ENCODE results near the gene IL37. TPM values are rescaled to one million over a fixed set of nuclear protein-coding genes. Genes with fewer than 3 reads are reported as not detected.

Gene IL37
- total and polyA plus RNA-seq, 2 donors (not counting 3 experiments of a cell fraction or from before 2014, with no cell fraction given): not detected

DNA sequence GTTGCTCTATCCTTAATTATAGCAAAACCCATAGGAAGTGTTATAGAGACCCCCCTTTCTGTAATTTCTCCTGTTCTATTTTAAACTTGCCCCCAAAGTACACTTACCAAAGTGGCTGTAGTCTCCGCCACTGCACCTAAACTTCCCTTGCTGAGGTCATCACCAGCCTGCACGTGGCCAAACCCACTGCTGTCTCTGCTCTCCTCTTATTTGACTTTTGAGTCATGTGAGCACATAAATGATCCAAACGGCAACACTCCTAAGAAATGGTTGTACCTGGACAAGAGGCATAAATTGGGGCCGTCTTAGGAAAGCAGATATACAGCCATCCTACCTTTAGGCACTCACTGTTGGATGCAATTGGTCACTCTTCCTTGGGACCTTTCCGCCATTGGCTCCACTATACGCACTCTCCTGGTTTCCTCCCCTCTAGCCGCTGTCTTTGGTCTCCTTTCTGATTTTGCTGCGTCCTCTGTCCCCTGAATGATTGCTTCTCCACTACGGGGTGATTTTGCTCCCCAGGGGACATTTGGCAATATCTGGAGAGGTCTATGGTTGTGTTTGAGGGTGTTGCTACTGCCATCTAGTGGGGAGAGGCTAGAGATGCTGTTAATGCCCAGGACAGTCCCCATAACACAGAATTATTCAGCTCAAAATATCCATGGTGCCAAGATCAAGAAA is 47.6 kb downstream of the IL37 start:
- Histone ChIP-seq H3K9ac (replicated peaks; ENCODE audit: extremely low read depth, insufficient read depth, low read length) (no peak overlapping the region), H3K36me3 (ENCODE audit: control insufficient read depth in 2 of 2, extremely low read depth in 1 of 2, insufficient read depth in 2 of 2, low read length in 2 of 2) (no peaks in the 10 kb centered on the region), H3K27ac (ENCODE audit: insufficient read depth, low read depth, low read length) (no peak overlapping the region), H3K9me3 (replicated peaks; ENCODE audit: control insufficient read depth, insufficient read depth, low read length) (no peaks in the 10 kb centered on the region), H3K4me3 (replicated peaks in 1 of 3; ENCODE audit: insufficient read depth in 1 of 3, low read depth in 1 of 3, low read length in 3 of 3) (no peak overlapping the region), H3K27me3 (ENCODE audit: control insufficient read depth in 2 of 2, insufficient read depth in 2 of 2, low read length in 2 of 2) (peaks cover 15 to 20% of the 10 kb centered on the region in 2 experiments), H3K4me1 (ENCODE audit: control insufficient read depth, extremely low read depth, insufficient read depth, low read length) (no peaks in the 10 kb centered on the region), H3K79me2 (ENCODE audit: control insufficient read depth, insufficient read depth, low read length) (no peaks in the 10 kb centered on the region), H4K20me1 (replicated peaks; ENCODE audit: control insufficient read depth, extremely low read depth, insufficient read depth, low read length) (no peaks in the 10 kb centered on the region), H2AFZ (ENCODE audit: low read depth, low read length) (no peak overlapping the region), H3K9me1 (replicated peaks; ENCODE audit: control insufficient read depth, extremely low read depth, insufficient read depth, low read length) (no peaks in the 10 kb centered on the region), H3K4me2 (ENCODE audit: insufficient read depth, low read length) (no peak overlapping the region)
- FAIRE-seq (peak; percentile 91), DNase-seq (ENCODE audit: low read depth, low spot score) (peak; percentile 51)
- intact Hi-C loops (cut with micrococcal nuclease): loop anchor here (5.0 kb wide), 1 partner anchor 356 kb away; no protein-coding TSS in a partner anchor
- ChIA-PET CTCF (interaction anchor here (0.5 to 3.3 kb wide), 27 partner anchors 9 to 358 kb away, joined by 3 to 39 read pairs (median 5); no protein-coding TSS in a partner anchor), POLR2A (no interaction called here)
- dilution Hi-C loops (cut with MboI; ENCODE audit: extremely low pct_ligation_motif_present, low sequenced_read_pairs): no loop called here
- BruUV-seq (replicated peaks): no TSS peak
- TF ChIP-seq GATA2 (IDR thresholded peaks at IDR 0.05; ENCODE audit: insufficient read depth, insufficient read length, low read depth, low read length) (no peak), EZH2 (IDR thresholded peaks at IDR 0.05; ENCODE audit: borderline replicate concordance, low read depth, low read length, severe bottlenecking) (no peak), POLR2AphosphoS5 (IDR thresholded peaks at IDR 0.05; ENCODE audit: insufficient read depth, low read depth, low read length) (no peak), FOS (IDR thresholded peaks at IDR 0.05; ENCODE audit: borderline replicate concordance, insufficient read depth, low read length) (no peak)
- TF ChIP-seq, protein P1, sequence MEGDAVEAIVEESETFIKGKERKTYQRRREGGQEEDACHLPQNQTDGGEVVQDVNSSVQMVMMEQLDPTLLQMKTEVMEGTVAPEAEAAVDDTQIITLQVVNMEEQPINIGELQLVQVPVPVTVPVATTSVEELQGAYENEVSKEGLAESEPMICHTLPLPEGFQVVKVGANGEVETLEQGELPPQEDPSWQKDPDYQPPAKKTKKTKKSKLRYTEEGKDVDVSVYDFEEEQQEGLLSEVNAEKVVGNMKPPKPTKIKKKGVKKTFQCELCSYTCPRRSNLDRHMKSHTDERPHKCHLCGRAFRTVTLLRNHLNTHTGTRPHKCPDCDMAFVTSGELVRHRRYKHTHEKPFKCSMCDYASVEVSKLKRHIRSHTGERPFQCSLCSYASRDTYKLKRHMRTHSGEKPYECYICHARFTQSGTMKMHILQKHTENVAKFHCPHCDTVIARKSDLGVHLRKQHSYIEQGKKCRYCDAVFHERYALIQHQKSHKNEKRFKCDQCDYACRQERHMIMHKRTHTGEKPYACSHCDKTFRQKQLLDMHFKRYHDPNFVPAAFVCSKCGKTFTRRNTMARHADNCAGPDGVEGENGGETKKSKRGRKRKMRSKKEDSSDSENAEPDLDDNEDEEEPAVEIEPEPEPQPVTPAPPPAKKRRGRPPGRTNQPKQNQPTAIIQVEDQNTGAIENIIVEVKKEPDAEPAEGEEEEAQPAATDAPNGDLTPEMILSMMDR (IDR thresholded peaks at IDR 0.05; ENCODE audit: extremely low read depth in 1 of 2, insufficient read depth in 1 of 2, low read depth in 1 of 2, low read length in 2 of 2): peak; percentile 84 to 90

Measured in endothelial cell of umbilical vein (primary cell).